Body of pancreas (tissue), 4 donors: ENCODE data around the gene PPP1R2B.

ENCODE experiments used
- CTCF ChIP-seq, 7 experiments: fragments of 450-650 bp in 4 of 7; fragments of 200-600 bp in 3 of 7; sonication (generic) in 3 of 7; IDR thresholded peaks; one replicate each; pipeline ENCODE4 v1.5.1; 2016 to 2019; ENCODE audit warnings: antibody characterized with exemption in 7 of 7
- POLR2A ChIP-seq, 3 donors: fragments of 450-650 bp; IDR thresholded peaks; one replicate each; pipeline ENCODE4 v1.6.1; 2016; ENCODE audit warnings: antibody characterized with exemption in 3 of 3, mild to moderate bottlenecking in 2 of 3

- TF ChIP-seq CTCF (IDR thresholded peaks at IDR 0.05), result no peak
- no peak for TF ChIP-seq POLR2A (IDR thresholded peaks at IDR 0.05)
These were observed 30.0 kb upstream of the PPP1R2B start for GRCh38 chr5:156819967-156820581.
